GM08714 (cell line): ENCODE data around the gene WT1.

Experiments
- H3K4me3 ChIP-seq: fragments of 200-500 bp; sonication (Bioruptor generic); 2 replicates; pipeline ENCODE4 v1.5.1; 2014; ENCODE audit warnings: mild to moderate bottlenecking, low read length, inconsistent platforms
- ZNF274 ChIP-seq: IDR thresholded peaks from 2 replicates; pipeline ENCODE4 v1.6.1; 2012; ENCODE audit warnings: mild to moderate bottlenecking, low read depth, low read length

The WT1 gene

DNA sequence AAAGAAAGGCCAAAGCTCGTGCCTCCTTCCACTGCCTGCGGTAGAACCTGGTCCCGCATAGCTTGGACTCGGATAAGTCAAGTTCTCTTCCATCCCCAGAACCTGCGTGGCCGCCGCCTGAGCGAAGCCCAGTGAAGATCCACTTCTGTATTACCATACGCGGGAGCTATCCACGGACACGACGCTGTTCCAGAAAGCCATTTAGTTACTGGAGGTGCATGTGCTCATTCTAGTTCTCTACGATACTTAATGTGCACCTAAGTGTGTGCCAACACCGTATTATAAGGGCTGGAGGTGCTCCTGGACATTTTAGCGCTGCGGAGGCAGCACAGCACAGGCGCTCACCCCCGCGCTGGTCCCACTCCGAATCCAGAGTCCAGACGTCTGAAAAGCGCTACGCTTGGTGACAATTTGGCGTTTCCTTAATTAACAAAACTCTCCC is 1.4 kb downstream of the WT1 start:
- TF ChIP-seq ZNF274, result no peak
- no peak overlapping the region for H3K4me3 ChIP-seq

DNA sequence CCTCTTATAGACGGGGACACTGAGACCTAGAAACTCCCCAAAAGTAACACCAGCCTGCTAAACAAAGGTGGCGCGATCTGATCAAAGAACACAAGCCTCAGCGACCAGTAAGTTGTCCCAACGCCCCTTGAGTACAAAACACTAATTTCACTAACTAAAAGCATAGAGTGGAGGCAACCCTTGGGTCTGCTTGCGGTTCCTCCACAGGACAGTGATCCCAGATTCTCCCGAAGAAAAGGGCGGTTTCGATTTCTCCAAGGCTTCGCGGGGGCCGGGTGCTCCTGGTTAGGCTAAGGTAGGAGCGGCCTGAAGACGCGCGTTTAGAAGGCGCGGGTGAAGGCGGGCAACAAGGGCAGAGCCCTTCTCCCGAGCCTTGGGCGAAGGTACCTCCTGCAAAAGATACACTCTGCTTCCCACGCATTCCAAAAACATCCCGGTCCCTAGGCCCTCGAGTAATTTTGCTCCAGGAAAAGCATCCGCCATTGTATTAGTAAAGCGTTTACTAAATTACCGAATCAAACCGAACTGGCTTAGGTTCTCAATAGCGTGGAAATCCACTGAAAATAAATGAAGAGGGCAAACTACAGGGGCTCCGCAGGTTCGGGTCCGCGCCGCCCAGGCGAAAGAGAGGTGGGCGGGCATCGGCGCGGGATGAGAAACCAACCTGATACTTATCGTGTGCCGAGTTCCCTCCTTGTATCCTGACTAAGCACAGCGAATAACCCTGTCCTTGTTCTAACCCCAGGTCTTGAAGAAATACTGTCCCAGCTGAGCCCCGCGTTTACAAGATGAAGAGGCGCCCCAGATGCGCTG is 2.0 kb downstream of the WT1 start:
- no peak for TF ChIP-seq ZNF274
- H3K4me3 ChIP-seq, result no peak overlapping the region

DNA sequence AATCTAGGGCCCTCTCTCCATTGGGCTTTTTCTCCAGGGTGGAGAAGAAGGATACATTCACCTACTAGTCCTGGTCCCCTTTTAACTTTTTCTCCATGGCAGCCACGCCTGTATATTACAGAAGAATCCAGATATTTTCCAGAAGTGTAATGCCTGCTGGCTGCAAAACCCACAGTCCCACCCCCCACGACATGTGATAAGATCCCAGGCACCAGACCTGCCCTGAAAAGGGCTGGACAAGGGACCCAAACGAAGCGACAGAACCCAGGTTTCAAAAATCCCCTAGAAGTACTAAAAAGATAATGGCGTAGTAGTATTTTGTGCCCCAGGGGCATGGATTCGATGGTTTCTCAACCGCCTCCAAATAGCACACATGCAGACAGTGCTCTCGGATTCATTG is 2.8 kb downstream of the WT1 start:
- H3K4me3 ChIP-seq, result no peak overlapping the region
- TF ChIP-seq ZNF274, result no peak

DNA sequence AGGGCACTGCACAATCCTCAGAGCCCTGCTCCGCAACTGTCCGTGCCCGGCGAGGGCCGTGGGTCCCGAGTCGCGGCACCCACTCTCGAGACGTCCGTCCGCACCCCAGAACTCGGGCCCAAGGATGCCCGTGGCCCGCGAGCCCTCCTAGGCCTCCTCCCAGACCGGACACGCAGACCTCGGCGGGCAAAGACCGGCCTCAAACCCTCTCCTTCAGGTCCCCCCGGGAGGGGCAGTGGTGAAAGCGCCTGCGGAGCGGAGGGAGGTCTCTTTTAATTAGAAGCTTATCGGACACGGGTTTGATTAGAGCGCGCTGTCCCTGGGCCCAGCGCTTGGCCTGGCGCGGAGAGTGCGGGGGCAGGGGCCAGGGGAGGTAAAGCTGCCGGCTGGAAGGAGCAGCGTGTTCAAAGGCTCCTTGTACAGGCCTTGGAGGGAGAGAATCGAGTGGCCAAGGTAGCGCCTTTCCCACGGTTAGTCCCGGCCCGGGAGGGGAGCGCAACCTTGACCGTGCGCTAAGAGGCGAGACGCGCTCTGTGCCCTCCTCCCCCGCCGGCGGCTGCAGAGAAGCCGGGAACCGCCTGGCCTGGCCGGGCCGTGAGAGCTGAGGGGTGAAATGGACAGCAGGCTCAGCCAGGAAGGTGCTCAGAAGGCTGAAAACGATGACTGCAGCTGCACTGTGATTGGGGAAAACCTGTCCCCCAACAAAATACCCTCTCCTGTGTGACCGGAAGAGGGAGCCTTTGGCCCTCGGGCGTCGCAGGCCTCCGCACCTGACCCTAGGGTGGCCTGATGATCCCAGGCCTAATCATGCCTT is 4.6 kb downstream of the WT1 start:
- no peak for TF ChIP-seq ZNF274
- no peak overlapping the region for H3K4me3 ChIP-seq

DNA sequence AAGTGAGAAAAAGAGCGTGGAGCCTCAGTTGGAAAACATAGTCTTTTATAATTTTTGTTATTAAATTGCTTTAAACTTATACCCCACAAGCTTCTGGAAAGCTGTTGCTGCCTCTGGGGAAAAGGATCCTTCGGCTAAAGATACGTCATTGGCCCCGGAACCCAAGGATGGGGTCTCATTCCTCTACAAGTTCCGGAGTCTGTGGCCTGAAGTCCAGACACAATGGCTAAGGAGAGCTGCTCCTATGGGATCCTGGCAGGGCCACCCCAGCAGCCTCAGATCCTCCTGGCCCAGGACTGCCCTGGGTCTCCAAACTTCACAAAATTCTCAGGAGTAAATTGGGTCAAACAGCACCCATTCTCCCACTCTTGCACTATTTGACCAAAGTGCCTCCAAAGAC is 5.9 kb downstream of the WT1 start:
- TF ChIP-seq ZNF274, result no peak
- H3K4me3 ChIP-seq, result no peak overlapping the region

DNA sequence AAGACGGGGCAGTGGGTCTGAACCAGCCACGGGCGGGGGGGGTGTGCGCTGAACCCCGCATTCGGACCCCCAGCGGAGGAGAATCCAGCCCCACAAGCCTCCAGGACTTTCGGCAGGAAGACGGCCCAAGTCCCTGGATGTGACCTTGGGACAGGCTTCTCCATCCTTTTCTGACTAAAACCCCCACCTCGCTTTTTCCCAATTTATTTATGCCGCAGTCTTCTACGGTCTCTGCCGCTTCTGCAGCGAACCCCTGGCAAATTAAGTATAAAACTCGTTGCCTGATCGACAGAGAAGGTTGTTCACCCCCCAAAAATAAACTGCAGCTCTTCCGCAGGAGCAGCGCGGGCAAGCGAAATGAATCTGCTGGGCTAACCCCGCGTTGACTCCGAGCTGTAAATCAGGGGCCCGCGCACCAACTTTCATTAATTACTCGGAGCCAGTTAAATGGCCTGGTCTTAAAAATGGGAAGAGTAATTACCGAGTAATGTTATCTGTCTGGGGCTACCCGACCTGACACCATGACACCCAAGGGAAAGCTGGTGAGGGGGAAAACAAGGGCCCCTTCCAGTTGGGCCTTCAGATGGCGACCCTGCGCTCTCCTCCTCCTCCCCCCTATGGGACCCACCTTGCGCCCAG is 6.6 kb downstream of the WT1 start:
- TF ChIP-seq ZNF274, result no peak
- H3K4me3 ChIP-seq, result no peak overlapping the region

DNA sequence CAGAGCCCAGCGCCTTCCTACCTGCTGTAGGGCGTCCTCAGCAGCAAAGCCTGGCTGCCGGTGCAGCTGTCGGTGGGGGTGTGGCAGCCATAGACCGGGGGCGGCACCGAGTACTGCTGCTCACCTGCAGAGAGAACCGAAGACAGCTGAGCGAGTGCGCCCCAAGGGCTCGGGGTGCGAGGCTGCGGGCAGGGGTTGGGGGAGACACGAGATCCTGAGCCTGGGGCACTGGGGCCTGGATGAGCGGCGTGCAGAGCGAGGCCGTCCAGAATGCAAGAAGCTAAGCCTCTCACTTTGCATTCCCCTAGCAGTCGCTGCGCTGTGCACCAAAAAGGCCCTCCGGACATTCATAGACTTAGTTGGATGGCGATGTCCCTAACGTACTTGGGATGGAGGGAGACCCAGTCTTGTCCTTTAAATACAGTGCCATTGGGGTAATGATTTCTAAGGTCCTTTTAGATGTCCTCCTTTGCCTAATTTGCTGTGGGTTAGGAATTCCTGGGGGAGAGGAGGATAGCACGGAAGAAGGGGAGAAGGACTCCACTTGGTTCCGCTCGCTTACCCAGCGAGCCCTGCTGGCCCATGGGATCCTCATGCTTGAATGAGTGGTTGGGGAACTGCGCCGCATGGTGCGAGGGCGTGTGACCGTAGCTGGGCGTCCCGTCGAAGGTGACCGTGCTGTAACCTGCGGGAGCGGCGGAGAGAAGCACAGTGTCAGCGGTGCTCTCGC is 7.2 kb downstream of the WT1 start:
- no peak for TF ChIP-seq ZNF274
- H3K4me3 ChIP-seq, result no peak overlapping the region

DNA sequence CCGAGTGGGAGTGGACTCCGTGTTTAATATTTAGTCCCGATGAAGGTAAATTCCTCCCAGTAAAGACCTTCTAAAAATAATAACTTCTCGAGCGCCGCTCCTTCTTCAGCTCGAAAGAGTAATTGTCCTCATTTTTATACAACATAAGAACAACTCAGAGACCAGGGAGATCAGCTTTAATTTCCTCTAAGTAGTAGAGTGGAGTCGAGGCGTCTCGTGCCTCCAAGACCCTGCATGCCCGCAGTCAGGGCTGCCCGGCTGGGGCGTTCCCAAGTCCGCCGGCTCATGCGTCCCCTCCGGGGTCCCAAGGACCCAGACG is 7.8 kb downstream of the WT1 start:
- no peak for TF ChIP-seq ZNF274
- H3K4me3 ChIP-seq, result no peak overlapping the region

DNA sequence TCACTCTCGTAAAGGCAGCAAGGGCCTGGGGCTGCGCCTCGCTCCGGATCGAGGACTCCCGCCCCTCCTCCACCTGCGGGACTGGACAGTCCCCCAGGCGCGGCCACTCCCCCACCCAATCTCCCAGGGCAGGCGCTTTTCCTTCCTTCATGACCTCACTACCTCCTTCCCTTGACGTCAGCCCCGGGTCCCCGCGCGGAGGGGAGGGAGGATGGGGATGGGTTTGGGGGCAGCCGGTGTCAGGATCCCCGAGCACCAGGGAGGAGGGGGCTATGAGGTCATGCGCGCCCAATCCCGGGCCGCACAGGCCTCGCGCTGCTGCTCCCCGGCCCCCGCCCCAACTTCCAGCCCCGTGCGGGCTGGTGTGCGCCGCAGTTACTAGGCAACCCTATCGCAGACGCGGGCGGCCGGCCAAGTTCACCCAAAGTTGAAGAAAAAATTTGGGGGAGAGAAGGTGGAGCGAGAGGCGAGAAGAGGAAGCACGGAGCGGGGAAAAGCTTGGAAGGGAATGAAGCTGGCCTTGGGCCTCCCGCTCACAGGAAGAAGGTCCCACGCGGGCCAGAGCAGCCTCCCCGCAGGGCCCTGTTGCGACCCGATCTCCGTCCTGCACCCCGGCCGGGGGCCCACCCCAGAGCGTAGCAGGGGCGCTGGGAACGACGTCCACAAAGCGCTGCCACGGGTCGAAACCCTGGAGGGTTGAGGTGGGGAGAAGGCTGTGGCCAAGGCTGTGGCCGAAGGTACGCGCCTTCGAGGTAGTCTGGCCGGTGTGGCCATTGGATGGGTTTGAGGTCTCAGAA is 8.3 kb downstream of the WT1 start:
- TF ChIP-seq ZNF274, result no peak
- H3K4me3 ChIP-seq, result no peak overlapping the region

DNA sequence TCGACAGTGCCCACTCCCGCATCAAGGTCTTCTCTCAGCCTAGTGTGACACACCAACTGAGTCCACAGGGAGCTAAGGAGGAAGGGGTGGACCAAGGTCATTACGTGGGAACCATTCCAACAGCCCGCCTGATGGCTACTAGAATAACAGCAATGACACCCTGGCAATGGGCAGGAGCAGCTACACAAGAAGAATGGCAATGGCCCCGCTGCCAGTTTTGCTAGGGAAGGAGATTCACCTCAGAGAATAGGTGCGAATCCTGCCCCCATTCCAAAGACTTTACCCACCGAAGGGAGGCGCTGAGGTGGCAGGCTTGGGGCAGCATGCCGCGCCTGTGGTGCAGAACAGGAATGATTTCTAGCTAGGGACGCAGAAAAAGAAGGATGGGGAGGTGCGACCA is 9.1 kb downstream of the WT1 start:
- no peak for TF ChIP-seq ZNF274
- H3K4me3 ChIP-seq, result no peak overlapping the region

DNA sequence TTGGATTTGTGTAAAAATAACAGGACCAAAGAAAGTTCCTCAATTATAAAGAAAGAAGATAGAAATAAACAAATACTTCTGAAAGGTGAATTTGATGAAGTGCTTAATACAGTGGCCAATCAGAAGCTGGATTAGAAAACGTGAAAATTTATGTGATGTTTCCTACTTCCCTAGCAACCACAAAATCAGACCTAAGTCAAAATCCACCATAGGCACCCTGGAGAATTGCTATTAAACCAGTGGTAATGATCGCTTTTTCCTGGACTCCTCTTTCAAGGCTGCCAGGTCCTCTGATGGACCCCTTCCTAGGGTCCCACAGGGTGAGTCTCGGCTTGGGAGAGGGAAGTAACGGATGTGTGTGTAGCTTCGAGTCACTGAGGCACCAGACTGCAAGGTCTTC is 9.6 kb downstream of the WT1 start:
- TF ChIP-seq ZNF274, result no peak
- no peak overlapping the region for H3K4me3 ChIP-seq

DNA sequence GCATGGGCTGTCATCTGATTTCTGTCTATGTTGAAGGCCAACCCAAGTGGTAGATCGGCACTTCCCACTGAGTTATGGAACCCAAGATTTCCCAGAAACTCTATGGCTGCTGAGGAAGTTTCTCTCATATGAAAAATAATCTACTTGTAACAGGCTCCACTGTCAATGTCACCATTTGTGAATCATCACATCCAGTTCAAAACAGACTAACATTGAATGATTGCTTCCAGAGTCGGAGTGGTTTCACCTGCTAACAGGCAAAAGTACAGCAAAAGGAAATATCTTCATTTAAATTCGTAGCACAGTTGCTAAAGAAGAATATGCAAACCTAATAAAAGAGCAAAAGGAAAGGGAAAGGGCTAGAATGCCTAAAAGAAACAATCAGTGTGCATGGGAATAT is 12.8 kb downstream of the WT1 start:
- H3K4me3 ChIP-seq, result no peak overlapping the region
- no peak for TF ChIP-seq ZNF274

DNA sequence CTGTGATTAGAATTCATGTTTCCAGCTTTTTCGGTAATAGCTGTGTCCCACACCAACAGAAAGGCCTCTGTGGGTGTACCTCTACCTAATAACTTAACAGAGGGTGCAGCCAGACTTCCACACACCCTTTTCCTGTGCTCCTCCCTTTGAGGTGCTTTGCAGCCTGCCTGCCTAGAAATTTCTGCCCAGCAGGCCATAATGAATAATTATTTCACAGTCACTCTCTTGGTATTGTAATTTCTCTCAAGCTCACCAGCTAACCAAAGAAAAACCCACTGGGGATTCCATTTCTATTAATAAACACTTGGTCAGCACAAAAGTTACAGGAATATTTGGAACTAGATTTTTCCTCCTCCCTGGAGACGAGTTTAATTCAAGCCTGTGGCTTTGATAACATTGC is 13.3 kb downstream of the WT1 start:
- TF ChIP-seq ZNF274, result no peak
- H3K4me3 ChIP-seq, result no peak overlapping the region
